ENCODE measurements around the gene C2. TPM values are rescaled to one million over a fixed set of nuclear protein-coding genes. Genes with fewer than 3 reads are reported as not detected.
A peak's percentile ranks its signal among the peaks of the same experiment; 100 is the strongest.

The C2 gene
- total RNA-seq, 1 donor from 2014 or later = 2.4 TPM

GRCh38 chr6:31968791-31969711 lies 41.5 kb downstream of the C2 start:
- H3K27me3 Mint-ChIP-seq (ENCODE audit: unreplicated experiment) = no peaks in the 10 kb centered on the region
- H3K9me3 Mint-ChIP-seq (ENCODE audit: unreplicated experiment) = no peaks in the 10 kb centered on the region
- peak overlapping the region; percentile 100 for H3K27ac Mint-ChIP-seq (ENCODE audit: unreplicated experiment)
- peaks cover 34% of the 10 kb centered on the region for H3K4me1 Mint-ChIP-seq (ENCODE audit: unreplicated experiment)
- H3K4me3 Mint-ChIP-seq (ENCODE audit: unreplicated experiment) = no peak overlapping the region
- peaks cover 24% of the 10 kb centered on the region for H3K36me3 Mint-ChIP-seq (ENCODE audit: unreplicated experiment)
- no peak for DNase-seq (ENCODE audit: extremely low spot score, unreplicated experiment)
- no peak for TF ChIP-seq CTCF (IDR thresholded peaks at IDR 0.05)

- H3K4me3 Mint-ChIP-seq (ENCODE audit: unreplicated experiment) = peak overlapping the region; percentile 94
Observed at GRCh38 chr6:31969712-31970603, 42.4 kb downstream of the C2 start.

GRCh38 chr6:31970604-31971271 lies 43.2 kb downstream of the C2 start:
- peaks cover 35% of the 10 kb centered on the region for H3K4me1 Mint-ChIP-seq (ENCODE audit: unreplicated experiment)
- DNase-seq (ENCODE audit: extremely low spot score, unreplicated experiment) = no peak
- no peak for TF ChIP-seq CTCF (IDR thresholded peaks at IDR 0.05)
- no peaks in the 10 kb centered on the region for H3K9me3 Mint-ChIP-seq (ENCODE audit: unreplicated experiment)
- H3K27me3 Mint-ChIP-seq (ENCODE audit: unreplicated experiment) = no peaks in the 10 kb centered on the region
- H3K36me3 Mint-ChIP-seq (ENCODE audit: unreplicated experiment) = peaks cover 18% of the 10 kb centered on the region
- H3K4me3 Mint-ChIP-seq (ENCODE audit: unreplicated experiment) = peak overlapping the region; percentile 94
- peak overlapping the region; percentile 100 for H3K27ac Mint-ChIP-seq (ENCODE audit: unreplicated experiment)

More at GRCh38 chr6:31969712-31970603, 42.4 kb downstream of the C2 start:
- H3K27ac Mint-ChIP-seq (ENCODE audit: unreplicated experiment) = peak overlapping the region; percentile 100
- no peaks in the 10 kb centered on the region for H3K9me3 Mint-ChIP-seq (ENCODE audit: unreplicated experiment)
- TF ChIP-seq CTCF (IDR thresholded peaks at IDR 0.05) = no peak
- H3K4me1 Mint-ChIP-seq (ENCODE audit: unreplicated experiment) = peaks cover 35% of the 10 kb centered on the region
- no peak for DNase-seq (ENCODE audit: extremely low spot score, unreplicated experiment)
- peaks cover 21% of the 10 kb centered on the region for H3K36me3 Mint-ChIP-seq (ENCODE audit: unreplicated experiment)
- no peaks in the 10 kb centered on the region for H3K27me3 Mint-ChIP-seq (ENCODE audit: unreplicated experiment)

GRCh38 chr6:31971279-31971992 lies 43.9 kb downstream of the C2 start:
- H3K9me3 Mint-ChIP-seq (ENCODE audit: unreplicated experiment) = no peaks in the 10 kb centered on the region
- H3K27ac Mint-ChIP-seq (ENCODE audit: unreplicated experiment) = peak overlapping the region; percentile 100
- no peaks in the 10 kb centered on the region for H3K27me3 Mint-ChIP-seq (ENCODE audit: unreplicated experiment)
- TF ChIP-seq CTCF (IDR thresholded peaks at IDR 0.05) = no peak
- no peak for DNase-seq (ENCODE audit: extremely low spot score, unreplicated experiment)
- peaks cover 35% of the 10 kb centered on the region for H3K4me1 Mint-ChIP-seq (ENCODE audit: unreplicated experiment)
- peak overlapping the region; percentile 94 for H3K4me3 Mint-ChIP-seq (ENCODE audit: unreplicated experiment)
- H3K36me3 Mint-ChIP-seq (ENCODE audit: unreplicated experiment) = peaks cover 13% of the 10 kb centered on the region

Data from osteocyte (in vitro differentiated cells).